ENCODE measurements around the gene RFWD3. TPM values are rescaled to one million over a fixed set of nuclear protein-coding genes. Genes with fewer than 3 reads are reported as not detected.

RFWD3 gene
- total RNA-seq, 1 experiment from 2014 or later: 47.7 TPM

Other genes starting within 250 kb of the RFWD3 start
- 6.7 TPM in 1 of 2 replicates, not detected in the other for gene CLEC18B, start 245.4 kb downstream of the RFWD3 start, total RNA-seq (2014; rRNA removed; shearing (Covaris generic); ENCODE audit: low replicate concordance)
- gene GLG1, start 59.8 kb downstream of the RFWD3 start, total RNA-seq (2014; rRNA removed; shearing (Covaris generic); ENCODE audit: low replicate concordance): 47.5 and 48.3 TPM in 2 replicates
- gene MLKL, start 34.0 kb upstream of the RFWD3 start, total RNA-seq (2014; rRNA removed; shearing (Covaris generic); ENCODE audit: low replicate concordance): 21.5 and 28.5 TPM in 2 replicates
- gene FA2H, start 107.9 kb upstream of the RFWD3 start, total RNA-seq (2014; rRNA removed; shearing (Covaris generic); ENCODE audit: low replicate concordance): 1.4 and 10.7 TPM in 2 replicates

Measured in Caki2 (cell line).